NCI-H510A treated with DMSO at 0.1 percent for 48 hours (cell line): Measurements from ENCODE around the gene UBR4.
A peak's percentile ranks its signal among the peaks of the same experiment; 100 is the strongest.

ENCODE experiments used
- DNase-seq: peaks from one replicate; lab custom pipeline; 2025; lab: John Stamatoyannopoulos, UW

Gene UBR4

GRCh38 chr1:19072285-19072981 is 137.6 kb downstream of the UBR4 start:
- no peak for DNase-seq

- no peak for DNase-seq
Observed at GRCh38 chr1:19071674-19072281, 138.3 kb downstream of the UBR4 start.

DNA sequence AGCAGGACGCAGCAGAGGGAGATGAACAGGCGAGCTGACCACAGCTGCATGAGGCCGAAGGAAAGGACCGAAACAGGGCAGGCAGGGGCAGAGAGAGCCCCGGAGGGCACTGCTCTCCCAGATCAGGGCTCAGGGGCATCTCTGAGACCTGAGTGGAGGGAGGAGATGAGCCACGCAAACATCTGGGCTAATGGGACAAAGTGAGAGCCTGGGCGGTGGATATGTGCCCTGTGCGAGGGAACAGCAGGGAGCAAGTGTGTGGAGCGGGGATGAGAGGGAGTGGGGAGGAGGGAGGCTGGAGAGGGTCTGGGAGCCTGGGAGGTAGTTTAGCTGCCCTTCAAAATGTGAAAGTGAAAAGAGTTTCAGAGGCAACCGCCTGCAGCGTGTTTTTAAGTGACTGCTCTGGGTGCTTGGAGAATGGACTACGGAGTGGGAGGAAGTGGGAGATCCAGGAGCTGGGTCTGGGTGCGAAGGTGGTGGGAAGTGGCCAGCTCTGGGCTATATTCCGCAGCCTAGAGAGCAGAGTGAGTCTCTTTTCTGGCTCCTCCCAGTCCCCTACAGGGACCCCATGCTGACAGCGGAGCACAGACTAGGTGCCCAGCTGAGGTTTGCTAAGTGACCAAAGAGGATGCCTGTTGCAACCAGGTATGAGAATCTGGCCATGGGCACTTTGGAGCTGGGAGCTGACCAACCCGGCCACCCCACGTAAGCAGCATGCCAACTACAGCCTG is 139.0 kb downstream of the UBR4 start:
- no peak for DNase-seq

GRCh38 chr1:19070197-19070651 is 139.8 kb downstream of the UBR4 start:
- peak; percentile 41 for DNase-seq

DNA sequence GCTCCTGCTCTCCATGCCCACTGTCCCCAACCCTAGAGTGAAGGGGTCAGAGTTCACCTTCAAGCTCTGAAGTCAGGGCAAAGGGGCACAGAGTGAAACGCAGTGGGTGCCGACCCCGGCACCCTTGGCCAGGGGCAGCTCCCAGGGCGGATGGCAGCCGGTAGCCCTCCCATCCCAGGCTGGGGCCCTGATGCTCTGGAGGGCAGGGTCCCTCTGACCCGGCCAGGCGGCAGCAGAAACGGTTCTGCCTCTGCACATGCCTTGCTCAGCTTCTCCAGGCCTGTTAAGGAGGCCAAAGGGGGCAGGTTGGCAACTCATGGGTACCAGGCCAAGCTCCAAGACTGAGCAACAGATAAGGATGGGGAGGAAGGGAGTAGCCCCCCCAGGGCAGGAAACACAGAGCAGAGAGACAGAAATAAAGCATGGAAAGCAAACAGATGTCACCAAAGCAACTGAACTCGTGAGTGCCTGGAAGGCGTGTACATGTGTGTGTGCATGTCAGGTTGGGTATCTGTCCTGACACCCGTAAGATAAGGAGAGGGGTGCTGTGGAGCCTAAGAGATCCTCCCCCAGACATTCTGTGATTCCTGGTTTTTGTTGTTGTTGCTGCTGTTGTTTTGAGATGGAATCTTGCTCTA is 141.3 kb downstream of the UBR4 start:
- DNase-seq, result no peak

GRCh38 chr1:19067912-19068638 is 142.0 kb downstream of the UBR4 start:
- no peak for DNase-seq

DNA sequence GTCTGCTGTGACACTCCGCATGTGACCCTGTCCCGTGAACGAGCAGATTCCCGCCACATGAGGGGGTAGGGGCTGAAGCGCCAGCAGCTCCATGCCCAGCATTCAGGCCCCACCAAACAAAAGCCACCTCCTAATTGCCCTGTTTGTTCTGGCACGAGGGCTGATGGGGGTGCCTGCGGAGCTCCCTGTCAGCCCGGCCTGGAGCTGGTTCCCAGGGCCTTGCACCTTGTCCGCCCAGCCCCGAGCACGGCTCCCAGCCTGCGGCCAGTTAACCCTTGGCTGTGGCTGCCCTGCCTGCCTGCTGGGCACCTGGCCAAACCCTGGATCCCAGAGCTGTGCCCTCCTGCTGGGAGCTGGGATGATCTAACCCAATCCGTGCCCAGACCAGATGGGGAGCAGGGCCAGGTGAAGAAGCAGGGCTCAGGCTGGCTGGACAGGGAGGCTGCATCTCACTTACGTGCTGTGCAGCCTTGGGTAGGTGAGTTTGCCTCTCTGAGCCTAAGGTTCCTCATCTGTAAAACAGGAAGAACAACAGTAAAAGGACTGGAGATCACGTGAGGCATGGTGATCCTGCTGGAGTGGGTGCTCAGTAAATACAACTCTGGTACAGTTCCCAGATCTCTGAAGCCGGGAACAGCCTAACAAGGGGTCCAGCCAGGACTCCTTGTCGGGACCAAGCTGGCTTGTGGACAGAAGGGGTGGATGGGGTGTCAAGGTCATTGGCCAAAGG is 142.7 kb downstream of the UBR4 start:
- no peak for DNase-seq

DNA sequence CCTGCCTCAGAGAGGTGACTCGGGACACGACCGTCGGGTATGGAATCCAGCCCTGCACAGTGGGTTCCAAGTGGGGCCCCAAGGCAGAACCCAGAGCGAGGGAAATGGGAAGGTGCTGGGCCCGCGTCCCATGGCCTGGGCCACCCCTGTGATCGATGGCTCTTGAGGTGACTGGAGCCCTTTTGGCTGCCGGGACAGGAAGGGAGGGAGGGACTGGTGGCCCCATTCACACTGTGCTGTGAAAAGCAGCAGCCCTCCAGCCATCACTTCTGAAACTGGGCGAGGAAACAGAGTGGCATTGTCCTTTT is 143.2 kb downstream of the UBR4 start:
- no peak for DNase-seq

GRCh38 chr1:19066248-19066873 is 143.7 kb downstream of the UBR4 start:
- no peak for DNase-seq

- DNase-seq, result peak; percentile 38
Observed at GRCh38 chr1:19065526-19066247, 144.4 kb downstream of the UBR4 start.

DNA sequence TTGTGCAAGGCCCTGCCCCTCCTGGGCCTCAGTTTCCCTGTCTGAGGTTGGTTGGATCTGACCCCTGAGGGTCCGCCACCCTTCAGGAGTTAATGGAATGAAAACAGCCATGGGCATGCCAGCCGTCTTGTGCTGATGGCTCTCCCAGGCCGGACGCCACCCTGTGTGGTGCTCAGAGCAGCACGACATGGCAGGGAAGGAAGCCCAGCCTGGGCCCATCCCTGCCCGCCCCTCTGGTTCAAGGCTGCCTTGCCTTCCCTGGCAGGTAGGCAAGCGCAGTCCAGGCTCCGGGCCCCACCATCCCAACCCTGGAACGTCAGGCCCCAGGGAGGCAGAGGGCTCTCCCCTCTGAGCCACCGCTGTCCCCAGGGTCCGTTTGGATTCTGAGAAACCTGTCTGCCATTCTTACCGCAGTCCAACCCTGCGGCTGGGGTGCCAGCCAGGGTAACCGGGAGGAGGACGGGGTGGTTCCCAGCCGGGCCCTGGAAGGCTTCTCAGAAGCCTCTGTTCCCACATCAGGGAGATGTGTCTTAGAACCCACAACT is 145.1 kb downstream of the UBR4 start:
- no peak for DNase-seq

DNA sequence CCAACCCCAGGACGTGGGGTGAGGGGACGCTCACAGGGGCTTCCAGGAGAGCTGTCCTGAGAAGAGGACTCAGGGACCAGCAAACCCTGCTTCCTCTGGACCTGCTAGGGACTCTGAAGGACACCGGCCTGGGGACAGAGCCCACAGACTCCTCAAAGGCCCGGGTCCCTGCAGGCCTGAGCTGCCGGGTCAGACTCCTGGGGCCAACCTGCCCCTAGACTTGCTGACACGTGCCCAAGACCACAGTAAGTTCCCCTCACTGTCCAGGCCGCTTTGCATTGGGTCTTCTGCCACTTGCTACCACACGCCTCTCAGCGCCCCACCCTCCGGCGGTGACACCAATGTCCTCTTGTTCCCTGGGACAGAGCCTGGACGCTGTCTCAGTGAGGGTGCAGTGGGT is 146.9 kb downstream of the UBR4 start:
- DNase-seq, result no peak

DNA sequence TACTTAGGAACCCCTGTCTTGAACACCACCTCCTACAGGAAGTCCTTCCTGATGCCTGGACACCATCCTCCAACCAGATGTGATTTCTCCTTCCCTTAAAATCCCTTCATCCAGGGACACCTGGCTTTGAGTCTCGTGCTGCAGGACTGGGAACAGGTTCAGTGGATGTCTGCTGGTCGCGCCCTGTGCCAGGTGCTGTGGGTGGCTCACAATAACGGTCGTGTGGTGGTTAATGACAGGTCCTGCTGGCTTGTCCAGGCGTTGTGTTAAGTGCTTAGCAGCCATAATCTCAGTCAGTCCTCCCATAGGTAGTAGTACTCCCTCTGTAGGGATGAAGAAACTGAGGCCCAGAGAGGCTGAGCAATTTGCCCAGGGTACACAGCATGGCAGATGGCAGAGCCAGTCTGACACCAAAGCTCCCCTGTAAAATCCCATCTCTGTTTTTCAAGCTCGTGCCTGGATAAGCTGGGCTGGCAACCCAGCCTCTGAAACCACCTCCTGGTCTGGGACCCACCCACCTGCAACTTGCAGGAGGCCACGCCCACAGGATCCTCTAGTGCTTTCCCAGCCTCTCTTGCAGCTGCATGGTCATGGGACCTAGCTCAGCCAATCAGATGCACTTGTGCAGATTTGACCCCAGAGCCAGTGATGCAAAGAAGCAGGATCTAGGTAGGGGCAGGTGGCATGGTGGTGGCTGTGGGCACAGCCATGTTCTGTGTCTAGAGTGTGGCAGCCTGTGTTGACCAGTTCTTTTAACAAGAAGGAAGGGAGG is 147.6 kb downstream of the UBR4 start:
- no peak for DNase-seq

- DNase-seq, result no peak
Observed at GRCh38 chr1:19061798-19062197, 148.3 kb downstream of the UBR4 start.

- DNase-seq, result no peak
Observed at GRCh38 chr1:19061343-19061742, 148.7 kb downstream of the UBR4 start.

GRCh38 chr1:19059773-19060172 is 150.3 kb downstream of the UBR4 start:
- DNase-seq, result no peak

GRCh38 chr1:19058476-19058797 is 151.6 kb downstream of the UBR4 start:
- no peak for DNase-seq

- no peak for DNase-seq
Observed at GRCh38 chr1:19057784-19058475, 152.1 kb downstream of the UBR4 start.
